ENCODE results near the gene FAM3B. TPM values are rescaled to one million over a fixed set of nuclear protein-coding genes. Genes with fewer than 3 reads are reported as not detected.

Gene FAM3B
- total RNA-seq, 4 donors from 2014 or later, result not detected

DNA sequence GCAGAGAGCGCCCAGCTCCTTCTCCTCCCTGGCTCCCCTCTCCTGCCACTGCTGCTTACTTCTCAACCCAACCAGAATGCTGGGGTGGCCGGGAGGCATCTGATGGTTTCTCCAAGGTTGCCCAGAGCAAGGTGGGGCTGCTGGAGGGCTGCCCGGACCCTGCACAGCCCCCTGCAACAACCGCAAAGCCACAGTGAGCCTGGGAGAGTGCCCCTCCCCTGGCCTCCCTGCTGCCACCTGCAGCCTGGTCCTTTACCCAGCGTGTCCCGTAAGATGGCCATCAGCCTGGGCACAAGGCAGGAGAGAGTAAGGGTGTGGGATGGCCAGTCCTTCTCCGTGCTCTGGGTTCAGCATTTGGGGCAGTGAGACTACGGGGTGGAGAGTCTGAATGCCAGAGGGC lies 62.2 kb downstream of the FAM3B start:
- intact Hi-C loops (cut with DNase I; ENCODE audit: low total_unique reads) (no loop called here), in situ Hi-C loops (cut with MboI; ENCODE audit: low sequenced_read_pairs in 4 of 4) (no loop called here)
- H3K4me1 ChIP-seq, result no peaks in the 10 kb centered on the region
- ATAC-seq (no peak), DNase-seq (no peak)
- H3K4me3 ChIP-seq, result no peak overlapping the region
- no peak for TF ChIP-seq POLR2A (IDR thresholded peaks at IDR 0.05)
- TF ChIP-seq, protein P1, sequence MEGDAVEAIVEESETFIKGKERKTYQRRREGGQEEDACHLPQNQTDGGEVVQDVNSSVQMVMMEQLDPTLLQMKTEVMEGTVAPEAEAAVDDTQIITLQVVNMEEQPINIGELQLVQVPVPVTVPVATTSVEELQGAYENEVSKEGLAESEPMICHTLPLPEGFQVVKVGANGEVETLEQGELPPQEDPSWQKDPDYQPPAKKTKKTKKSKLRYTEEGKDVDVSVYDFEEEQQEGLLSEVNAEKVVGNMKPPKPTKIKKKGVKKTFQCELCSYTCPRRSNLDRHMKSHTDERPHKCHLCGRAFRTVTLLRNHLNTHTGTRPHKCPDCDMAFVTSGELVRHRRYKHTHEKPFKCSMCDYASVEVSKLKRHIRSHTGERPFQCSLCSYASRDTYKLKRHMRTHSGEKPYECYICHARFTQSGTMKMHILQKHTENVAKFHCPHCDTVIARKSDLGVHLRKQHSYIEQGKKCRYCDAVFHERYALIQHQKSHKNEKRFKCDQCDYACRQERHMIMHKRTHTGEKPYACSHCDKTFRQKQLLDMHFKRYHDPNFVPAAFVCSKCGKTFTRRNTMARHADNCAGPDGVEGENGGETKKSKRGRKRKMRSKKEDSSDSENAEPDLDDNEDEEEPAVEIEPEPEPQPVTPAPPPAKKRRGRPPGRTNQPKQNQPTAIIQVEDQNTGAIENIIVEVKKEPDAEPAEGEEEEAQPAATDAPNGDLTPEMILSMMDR (IDR thresholded peaks at IDR 0.05 in 4 of 5, conservative IDR thresholded peaks at IDR 0.05 in 1 of 5), result no peak
- no peak overlapping the region for H3K27ac ChIP-seq
- H3K9me3 ChIP-seq, result no peaks in the 10 kb centered on the region
- H3K27me3 ChIP-seq, result no peaks in the 10 kb centered on the region
- H3K36me3 ChIP-seq, result no peaks in the 10 kb centered on the region

DNA sequence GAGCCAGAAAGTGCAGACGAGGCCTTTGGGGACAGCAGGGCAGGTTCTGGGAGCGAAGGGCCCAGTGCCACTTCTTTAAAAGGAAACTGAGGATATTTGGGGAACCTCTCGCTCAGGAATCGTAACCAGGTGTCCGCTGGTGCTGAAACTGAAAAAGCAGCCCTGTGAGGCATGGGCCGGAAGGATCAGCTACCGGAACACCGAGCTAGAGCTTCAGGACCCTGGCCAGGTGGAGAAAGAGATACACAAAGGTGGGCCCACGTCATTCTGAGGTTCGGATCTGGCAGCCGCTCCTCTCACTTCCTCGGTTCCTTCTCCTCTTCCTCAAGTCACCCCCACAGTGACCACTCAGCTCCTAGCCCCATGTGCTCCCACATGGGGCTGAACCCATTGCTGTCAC lies 63.3 kb downstream of the FAM3B start:
- H3K36me3 ChIP-seq, result no peaks in the 10 kb centered on the region

DNA sequence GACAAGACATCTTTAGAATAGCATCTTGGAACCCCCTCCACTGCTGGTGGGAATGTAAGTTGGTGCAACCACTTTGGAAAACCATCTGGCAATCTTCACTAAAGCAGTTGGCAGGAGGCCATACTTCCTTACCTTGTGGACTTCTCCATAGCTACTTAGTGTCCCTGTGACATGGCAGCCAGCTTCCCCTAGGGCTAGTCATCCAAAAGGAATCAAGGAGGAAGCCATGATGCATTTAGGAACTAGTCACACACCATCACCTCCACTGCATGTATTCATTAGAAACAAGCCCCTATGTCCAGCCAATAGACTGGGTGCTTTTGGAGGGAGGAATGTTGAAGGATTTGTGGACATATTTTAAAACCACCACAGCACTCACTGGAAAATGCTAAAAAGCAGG lies 65.1 kb downstream of the FAM3B start:
- TF ChIP-seq, protein P1 (IDR thresholded peaks at IDR 0.05 in 4 of 5, conservative IDR thresholded peaks at IDR 0.05 in 1 of 5), result no peak
- TF ChIP-seq POLR2A (IDR thresholded peaks at IDR 0.05), result no peak
- no peak overlapping the region for H3K27ac ChIP-seq
- H3K4me3 ChIP-seq, result no peak overlapping the region
- no peaks in the 10 kb centered on the region for H3K4me1 ChIP-seq
- intact Hi-C loops (cut with DNase I; ENCODE audit: low total_unique reads) (no loop called here), in situ Hi-C loops (cut with MboI; ENCODE audit: low sequenced_read_pairs in 4 of 4) (no loop called here)
- no peak for ATAC-seq
- no peaks in the 10 kb centered on the region for H3K9me3 ChIP-seq
- no peaks in the 10 kb centered on the region for H3K27me3 ChIP-seq
- no peak for DNase-seq
- no peaks in the 10 kb centered on the region for H3K36me3 ChIP-seq

More for the DNA sequence above, 63.3 kb downstream of the FAM3B start:
- intact Hi-C loops (cut with DNase I; ENCODE audit: low total_unique reads) (no loop called here), in situ Hi-C loops (cut with MboI; ENCODE audit: low sequenced_read_pairs in 4 of 4) (no loop called here)
- ATAC-seq (no peak), DNase-seq (no peak)
- no peaks in the 10 kb centered on the region for H3K4me1 ChIP-seq
- H3K4me3 ChIP-seq, result no peak overlapping the region
- no peaks in the 10 kb centered on the region for H3K9me3 ChIP-seq
- no peak for TF ChIP-seq POLR2A (IDR thresholded peaks at IDR 0.05)
- TF ChIP-seq, protein P1 (IDR thresholded peaks at IDR 0.05 in 4 of 5, conservative IDR thresholded peaks at IDR 0.05 in 1 of 5), result no peak
- no peaks in the 10 kb centered on the region for H3K27me3 ChIP-seq
- no peak overlapping the region for H3K27ac ChIP-seq

GRCh38 chr21:41387042-41387819 lies 70.6 kb downstream of the FAM3B start:
- H3K27me3 ChIP-seq, result no peaks in the 10 kb centered on the region
- intact Hi-C loops (cut with DNase I; ENCODE audit: low total_unique reads) (no loop called here), in situ Hi-C loops (cut with MboI; ENCODE audit: low sequenced_read_pairs in 4 of 4) (no loop called here)
- DNase-seq, result no peak
- peak overlapping the region in 2 of 4 donors; percentile 31 to 47 for H3K27ac ChIP-seq
- H3K9me3 ChIP-seq, result no peaks in the 10 kb centered on the region
- no peak overlapping the region for H3K4me3 ChIP-seq
- TF ChIP-seq, protein P1 (IDR thresholded peaks at IDR 0.05 in 4 of 5, conservative IDR thresholded peaks at IDR 0.05 in 1 of 5), result no peak
- TF ChIP-seq POLR2A (IDR thresholded peaks at IDR 0.05), result no peak
- peak; percentile 56 to 85 for ATAC-seq
- H3K4me1 ChIP-seq, result no peaks in the 10 kb centered on the region
- no peaks in the 10 kb centered on the region for H3K36me3 ChIP-seq

All from gastrocnemius medialis (tissue), 4 donors.